ENCODE results near the gene GPER1. TPM values are rescaled to one million over a fixed set of nuclear protein-coding genes. Genes with fewer than 3 reads are reported as not detected.

The GPER1 gene
- total RNA-seq, 1 experiment from 2014 or later, result 1.2 TPM

DNA sequence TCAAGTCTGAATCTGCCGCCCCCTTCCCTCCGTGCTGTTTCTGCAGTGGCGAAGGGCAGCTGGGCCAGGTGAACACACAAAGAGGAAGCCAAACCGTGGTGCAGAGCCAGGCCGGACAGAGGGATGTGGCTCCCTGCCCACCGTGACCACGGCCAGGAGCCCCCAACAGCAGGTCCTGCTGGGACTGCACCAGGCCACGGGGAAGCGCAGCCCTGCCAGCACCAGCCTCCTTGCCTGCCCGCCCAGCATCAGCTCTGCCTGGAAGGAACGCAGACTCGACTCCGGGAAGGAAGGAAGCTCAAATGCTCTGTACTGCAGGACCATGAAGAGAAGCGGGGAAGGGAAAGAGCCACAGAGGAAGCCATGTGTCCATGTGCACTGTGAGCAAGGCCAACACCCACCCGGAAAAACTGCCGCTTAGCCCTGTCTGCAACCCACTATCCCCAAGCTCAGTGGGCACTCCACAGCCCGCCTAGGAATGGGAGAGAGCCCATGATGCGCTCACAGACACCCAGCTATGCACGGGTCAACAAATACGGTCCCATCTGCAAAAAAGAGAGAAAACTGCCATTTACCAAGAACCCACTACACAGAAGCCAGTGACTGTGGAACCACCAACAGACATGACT, 19.0 kb downstream of the GPER1 start:
- DNase-seq (ENCODE audit: low read depth, low spot score), result no peak
- Histone ChIP-seq H3K4me2 (ENCODE audit: low read length) (no peak overlapping the region), H2AFZ (ENCODE audit: low read depth, low read length, poor library complexity, severe bottlenecking) (no peak overlapping the region), H3K27me3 (ENCODE audit: insufficient read depth, low read length) (no peaks in the 10 kb centered on the region), H3K4me1 (ENCODE audit: control insufficient read depth in 1 of 2, insufficient read depth in 2 of 2, low read length in 2 of 2) (no peaks in the 10 kb centered on the region), H3K27ac (ENCODE audit: low read depth, low read length) (no peak overlapping the region), H3K9me3 (ENCODE audit: control insufficient read depth in 1 of 2, insufficient read depth in 1 of 2, low read depth in 1 of 2, low read length in 2 of 2) (no peaks in the 10 kb centered on the region), H3K4me3 (replicated peaks in 1 of 2; ENCODE audit: low read depth in 1 of 2, low read length in 2 of 2) (no peak overlapping the region), H3K36me3 (ENCODE audit: control insufficient read depth in 1 of 2, insufficient read depth in 2 of 2, low read length in 2 of 2) (no peaks in the 10 kb centered on the region), H3K9me2 (ENCODE audit: insufficient read depth) (no peaks in the 10 kb centered on the region), H3K79me2 (ENCODE audit: insufficient read depth, low read length) (peaks cover 43% of the 10 kb centered on the region; the same call in 1 of the 2 replicates), H3K9ac (ENCODE audit: low read length) (no peak overlapping the region), H4K20me1 (ENCODE audit: insufficient read depth) (no peaks in the 10 kb centered on the region)
- intact Hi-C loops (cut with micrococcal nuclease), result no loop called here
- TF ChIP-seq, protein P1, sequence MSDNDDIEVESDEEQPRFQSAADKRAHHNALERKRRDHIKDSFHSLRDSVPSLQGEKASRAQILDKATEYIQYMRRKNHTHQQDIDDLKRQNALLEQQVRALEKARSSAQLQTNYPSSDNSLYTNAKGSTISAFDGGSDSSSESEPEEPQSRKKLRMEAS (IDR thresholded peaks at IDR 0.05), result no peak
- TF ChIP-seq, protein P2, sequence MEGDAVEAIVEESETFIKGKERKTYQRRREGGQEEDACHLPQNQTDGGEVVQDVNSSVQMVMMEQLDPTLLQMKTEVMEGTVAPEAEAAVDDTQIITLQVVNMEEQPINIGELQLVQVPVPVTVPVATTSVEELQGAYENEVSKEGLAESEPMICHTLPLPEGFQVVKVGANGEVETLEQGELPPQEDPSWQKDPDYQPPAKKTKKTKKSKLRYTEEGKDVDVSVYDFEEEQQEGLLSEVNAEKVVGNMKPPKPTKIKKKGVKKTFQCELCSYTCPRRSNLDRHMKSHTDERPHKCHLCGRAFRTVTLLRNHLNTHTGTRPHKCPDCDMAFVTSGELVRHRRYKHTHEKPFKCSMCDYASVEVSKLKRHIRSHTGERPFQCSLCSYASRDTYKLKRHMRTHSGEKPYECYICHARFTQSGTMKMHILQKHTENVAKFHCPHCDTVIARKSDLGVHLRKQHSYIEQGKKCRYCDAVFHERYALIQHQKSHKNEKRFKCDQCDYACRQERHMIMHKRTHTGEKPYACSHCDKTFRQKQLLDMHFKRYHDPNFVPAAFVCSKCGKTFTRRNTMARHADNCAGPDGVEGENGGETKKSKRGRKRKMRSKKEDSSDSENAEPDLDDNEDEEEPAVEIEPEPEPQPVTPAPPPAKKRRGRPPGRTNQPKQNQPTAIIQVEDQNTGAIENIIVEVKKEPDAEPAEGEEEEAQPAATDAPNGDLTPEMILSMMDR (IDR thresholded peaks at IDR 0.05 in 2 of 3, conservative IDR thresholded peaks at IDR 0.05 in 1 of 3; ENCODE audit: borderline replicate concordance in 1 of 3, insufficient read depth in 1 of 3, low read depth in 2 of 3, low read length in 2 of 3), result no peak
- TF ChIP-seq SIN3A (IDR thresholded peaks at IDR 0.05; ENCODE audit: low read depth), result no peak
- ChIA-PET POLR2A (no interaction called here), RAD21 (ENCODE audit: low non-redundant PET in 1 of 2, low total read pairs in 2 of 2, uncharacterized antibody in 2 of 2, unreplicated experiment in 2 of 2) (no interaction called here), CTCF (no interaction called here)
- BruUV-seq (replicated peaks), result no TSS peak
- no peak for ATAC-seq

DNA sequence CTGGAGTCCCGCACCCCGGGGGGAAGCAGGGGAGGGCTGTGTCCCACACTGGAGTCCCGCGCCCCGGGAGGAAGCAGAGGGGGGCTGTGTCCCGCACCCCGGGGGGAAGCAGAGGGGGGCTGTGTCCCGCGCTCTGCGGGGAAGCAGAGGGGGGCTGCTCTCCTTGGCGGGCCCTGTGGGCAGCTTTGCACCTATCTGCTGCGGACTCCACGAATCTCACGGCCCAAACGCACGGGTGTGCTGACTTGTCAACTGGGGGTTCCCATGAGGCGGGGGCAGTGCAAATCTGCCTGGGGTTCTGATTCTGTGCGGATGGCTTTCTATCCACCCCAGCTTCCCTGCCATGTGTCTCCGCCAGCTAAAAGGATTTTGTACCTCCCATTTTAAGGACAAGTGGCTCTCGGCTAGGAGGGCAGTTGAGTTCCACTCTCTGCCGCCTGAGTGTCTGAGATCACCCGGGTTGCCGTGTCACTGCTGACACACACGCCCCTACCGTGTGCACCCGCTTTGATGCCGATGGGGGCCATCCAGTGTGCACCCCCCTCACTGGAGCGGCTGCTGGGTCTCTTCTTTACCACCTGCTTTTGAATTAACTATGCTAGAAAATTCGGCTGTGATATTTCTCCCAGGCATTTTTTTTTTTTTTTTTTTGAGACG, 20.5 kb downstream of the GPER1 start:
- RAD21 ChIA-PET (ENCODE audit: low non-redundant PET in 1 of 2, low total read pairs in 2 of 2, uncharacterized antibody in 2 of 2, unreplicated experiment in 2 of 2), result no interaction called here
- H3K9ac ChIP-seq (ENCODE audit: low read length), result no peak overlapping the region
- TF ChIP-seq ZFX (IDR thresholded peaks at IDR 0.05) (no peak), EZH2 (IDR thresholded peaks at IDR 0.05) (no peak), ELF1 (IDR thresholded peaks at IDR 0.05; ENCODE audit: borderline replicate concordance, low read depth) (no peak), ZNF274 (IDR thresholded peaks at IDR 0.05; ENCODE audit: low read depth, low read length) (no peak), TCF7L2 (IDR thresholded peaks at IDR 0.05; ENCODE audit: borderline replicate concordance, extremely low read depth, insufficient read depth, insufficient read length) (no peak), SRF (IDR thresholded peaks at IDR 0.05; ENCODE audit: low read depth) (no peak), YY1 (IDR thresholded peaks at IDR 0.05; ENCODE audit: extremely low read depth, insufficient replicate concordance, low read depth, low read length) (no peak), POLR2A (IDR thresholded peaks at IDR 0.05; ENCODE audit: borderline replicate concordance, extremely low read depth, insufficient read depth, insufficient read length) (no peak), SIN3A (IDR thresholded peaks at IDR 0.05; ENCODE audit: low read depth) (no peak)
- TF ChIP-seq, protein P3, sequence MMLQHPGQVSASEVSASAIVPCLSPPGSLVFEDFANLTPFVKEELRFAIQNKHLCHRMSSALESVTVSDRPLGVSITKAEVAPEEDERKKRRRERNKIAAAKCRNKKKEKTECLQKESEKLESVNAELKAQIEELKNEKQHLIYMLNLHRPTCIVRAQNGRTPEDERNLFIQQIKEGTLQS (IDR thresholded peaks at IDR 0.05), result no peak
- TF ChIP-seq, protein P4, sequence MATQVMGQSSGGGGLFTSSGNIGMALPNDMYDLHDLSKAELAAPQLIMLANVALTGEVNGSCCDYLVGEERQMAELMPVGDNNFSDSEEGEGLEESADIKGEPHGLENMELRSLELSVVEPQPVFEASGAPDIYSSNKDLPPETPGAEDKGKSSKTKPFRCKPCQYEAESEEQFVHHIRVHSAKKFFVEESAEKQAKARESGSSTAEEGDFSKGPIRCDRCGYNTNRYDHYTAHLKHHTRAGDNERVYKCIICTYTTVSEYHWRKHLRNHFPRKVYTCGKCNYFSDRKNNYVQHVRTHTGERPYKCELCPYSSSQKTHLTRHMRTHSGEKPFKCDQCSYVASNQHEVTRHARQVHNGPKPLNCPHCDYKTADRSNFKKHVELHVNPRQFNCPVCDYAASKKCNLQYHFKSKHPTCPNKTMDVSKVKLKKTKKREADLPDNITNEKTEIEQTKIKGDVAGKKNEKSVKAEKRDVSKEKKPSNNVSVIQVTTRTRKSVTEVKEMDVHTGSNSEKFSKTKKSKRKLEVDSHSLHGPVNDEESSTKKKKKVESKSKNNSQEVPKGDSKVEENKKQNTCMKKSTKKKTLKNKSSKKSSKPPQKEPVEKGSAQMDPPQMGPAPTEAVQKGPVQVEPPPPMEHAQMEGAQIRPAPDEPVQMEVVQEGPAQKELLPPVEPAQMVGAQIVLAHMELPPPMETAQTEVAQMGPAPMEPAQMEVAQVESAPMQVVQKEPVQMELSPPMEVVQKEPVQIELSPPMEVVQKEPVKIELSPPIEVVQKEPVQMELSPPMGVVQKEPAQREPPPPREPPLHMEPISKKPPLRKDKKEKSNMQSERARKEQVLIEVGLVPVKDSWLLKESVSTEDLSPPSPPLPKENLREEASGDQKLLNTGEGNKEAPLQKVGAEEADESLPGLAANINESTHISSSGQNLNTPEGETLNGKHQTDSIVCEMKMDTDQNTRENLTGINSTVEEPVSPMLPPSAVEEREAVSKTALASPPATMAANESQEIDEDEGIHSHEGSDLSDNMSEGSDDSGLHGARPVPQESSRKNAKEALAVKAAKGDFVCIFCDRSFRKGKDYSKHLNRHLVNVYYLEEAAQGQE (IDR thresholded peaks at IDR 0.05; ENCODE audit: low read depth), result no peak

More for the DNA sequence above, 20.5 kb downstream of the GPER1 start:
- no peak overlapping the region for H3K4me3 ChIP-seq (replicated peaks in 1 of 2; ENCODE audit: low read depth in 1 of 2, low read length in 2 of 2)
- DNase-seq (ENCODE audit: low read depth, low spot score), result no peak
- H3K27ac ChIP-seq (ENCODE audit: low read depth, low read length), result no peak overlapping the region
- no peaks in the 10 kb centered on the region for H3K9me2 ChIP-seq (ENCODE audit: insufficient read depth)
- ChIA-PET CTCF (no interaction called here), POLR2A (no interaction called here)
- no peak overlapping the region for H3K4me2 ChIP-seq (ENCODE audit: low read length)
- no TSS peak for BruUV-seq (replicated peaks)
- no peak overlapping the region for H2AFZ ChIP-seq (ENCODE audit: low read depth, low read length, poor library complexity, severe bottlenecking)
- H3K79me2 ChIP-seq (ENCODE audit: insufficient read depth, low read length), result peaks cover 41% of the 10 kb centered on the region; the same call in 1 of the 2 replicates
- ATAC-seq, result no peak
- intact Hi-C loops (cut with micrococcal nuclease), result no loop called here
- H4K20me1 ChIP-seq (ENCODE audit: insufficient read depth), result no peaks in the 10 kb centered on the region
- H3K9me3 ChIP-seq (ENCODE audit: control insufficient read depth in 1 of 2, insufficient read depth in 1 of 2, low read depth in 1 of 2, low read length in 2 of 2), result no peaks in the 10 kb centered on the region
- H3K4me1 ChIP-seq (ENCODE audit: control insufficient read depth in 1 of 2, insufficient read depth in 2 of 2, low read length in 2 of 2), result no peaks in the 10 kb centered on the region
- no peaks in the 10 kb centered on the region for H3K27me3 ChIP-seq (ENCODE audit: insufficient read depth, low read length)
- H3K36me3 ChIP-seq (ENCODE audit: control insufficient read depth in 1 of 2, insufficient read depth in 2 of 2, low read length in 2 of 2), result 0 out of 4 replicates have a peak, but pooled peaks cover 0 to 4% of the 10 kb centered on the region in 2 experiments
